Nephron progenitor cell (in vitro differentiated cells): ENCODE results near the gene CGB7.
A peak's percentile ranks its signal among the peaks of the same experiment; 100 is the strongest.
"Not testable (repeated sequence)": the region's sequence is repeated elsewhere in the genome, so short reads cannot be mapped to it uniquely, and the experiment has no call there.

ENCODE experiments used
- DNase-seq: peaks from one replicate; pipeline ENCODE4 v3.0.0; 2021
- H3K27ac Mint-ChIP-seq: 2 replicates; pipeline ENCODE4 v1.8.0; 2021; ENCODE audit warnings: mild to moderate bottlenecking, moderate library complexity, mixed read lengths
- H3K27me3 Mint-ChIP-seq: 2 replicates; pipeline ENCODE4 v1.8.0; 2021; ENCODE audit warnings: mild to moderate bottlenecking, low read depth, mixed read lengths; ENCODE audit not compliant: poor library complexity
- H3K36me3 Mint-ChIP-seq: 2 replicates; pipeline ENCODE4 v1.8.0; 2021; ENCODE audit warnings: low read depth, mixed read lengths
- H3K4me1 Mint-ChIP-seq: 2 replicates; pipeline ENCODE4 v1.8.0; 2021; ENCODE audit warnings: mixed read lengths
- H3K4me3 Mint-ChIP-seq: 2 replicates; pipeline ENCODE4 v1.8.0; 2021; ENCODE audit warnings: mild to moderate bottlenecking, moderate library complexity, mixed read lengths
- H3K9me3 Mint-ChIP-seq: 2 replicates; pipeline ENCODE4 v1.8.0; 2021; ENCODE audit warnings: mild to moderate bottlenecking, moderate library complexity, mixed read lengths
- CTCF ChIP-seq: fragments of 200-600 bp; sonication (generic); IDR thresholded peaks from 2 replicates; pipeline ENCODE4 v1.5.0; 2021; ENCODE audit warnings: antibody characterized with exemption

CGB7 gene

GRCh38 chr19:49081273-49081672 lies 23.7 kb upstream of the CGB7 start:
- H3K36me3 Mint-ChIP-seq = peaks cover 3% of the 10 kb centered on the region
- DNase-seq = no peak
- no peak overlapping the region for H3K27ac Mint-ChIP-seq
- peaks cover 39% of the 10 kb centered on the region for H3K27me3 Mint-ChIP-seq
- H3K4me3 Mint-ChIP-seq = no peak overlapping the region
- H3K4me1 Mint-ChIP-seq = peaks cover 15% of the 10 kb centered on the region
- peaks cover 3% of the 10 kb centered on the region for H3K9me3 Mint-ChIP-seq
- no peak for TF ChIP-seq CTCF

- peaks cover 10% of the 10 kb centered on the region for H3K4me1 Mint-ChIP-seq
- no peak for DNase-seq
- peaks cover 3% of the 10 kb centered on the region for H3K9me3 Mint-ChIP-seq
- H3K27me3 Mint-ChIP-seq = peaks cover 38% of the 10 kb centered on the region
- no peaks in the 10 kb centered on the region for H3K36me3 Mint-ChIP-seq
- no peak overlapping the region for H3K27ac Mint-ChIP-seq
- no peak overlapping the region for H3K4me3 Mint-ChIP-seq
- no peak for TF ChIP-seq CTCF
These were observed 22.8 kb upstream of the CGB7 start for GRCh38 chr19:49080392-49080791.

- H3K27ac Mint-ChIP-seq, H3K4me3 Mint-ChIP-seq: not testable (repeated sequence)
- peak; percentile 61 for DNase-seq
- H3K36me3 Mint-ChIP-seq = peaks cover 12% of the 10 kb centered on the region
- peaks cover 29% of the 10 kb centered on the region for H3K9me3 Mint-ChIP-seq
- peaks cover 55% of the 10 kb centered on the region for H3K27me3 Mint-ChIP-seq
- TF ChIP-seq CTCF = peak; percentile 65
- H3K4me1 Mint-ChIP-seq = peaks cover 28% of the 10 kb centered on the region
These were observed 17.3 kb upstream of the CGB7 start for GRCh38 chr19:49074869-49075268.

GRCh38 chr19:49073514-49074378 lies 16.2 kb upstream of the CGB7 start:
- peak overlapping the region; percentile 80 for H3K4me3 Mint-ChIP-seq
- no peak for DNase-seq

GRCh38 chr19:49071860-49072547 lies 14.5 kb upstream of the CGB7 start:
- DNase-seq = peak; percentile 82
- Mint-ChIP-seq H3K4me1 (peaks cover 56% of the 10 kb centered on the region), H3K27me3 (peaks cover 57% of the 10 kb centered on the region), H3K36me3 (peaks cover 21% of the 10 kb centered on the region), H3K27ac (no peak overlapping the region), H3K4me3 (peak overlapping the region; percentile 74), H3K9me3 (peaks cover 43% of the 10 kb centered on the region)
- TF ChIP-seq CTCF = no peak

More at GRCh38 chr19:49073514-49074378, 16.2 kb upstream of the CGB7 start:
- Mint-ChIP-seq H3K36me3 (peaks cover 21% of the 10 kb centered on the region), H3K4me1 (peaks cover 39% of the 10 kb centered on the region), H3K27me3 (peaks cover 64% of the 10 kb centered on the region), H3K27ac (no peak overlapping the region), H3K9me3 (peaks cover 40% of the 10 kb centered on the region)
- TF ChIP-seq CTCF = no peak
